WTC11 (cell line): ENCODE results near the gene PCSK5. TPM values are rescaled to one million over a fixed set of nuclear protein-coding genes. Genes with fewer than 3 reads are reported as not detected.

Experiments used
- ATAC-seq: fragments of 200-7000 bp; cut with Tn5 transposase; 2 replicates; pipeline ENCODE4 v1.10.0; 2021; ENCODE audit warnings: mild to moderate bottlenecking, moderate library complexity
- CTCF ChIA-PET: fragments of 300-600 bp; sonication (Branson Sonifier 250); formaldehyde crosslinking; loops from one replicate; lab custom pipeline; 2021; ENCODE audit warnings: antibody characterized with exemption; lab: Charles Lee
- POLR2A ChIA-PET: fragments of 350-600 bp; sonication (Branson Sonifier 250); formaldehyde crosslinking; loops from one replicate; lab custom pipeline; 2021; ENCODE audit warnings: antibody characterized with exemption; lab: Charles Lee
- DNase-seq: peaks from one replicate; pipeline ENCODE4 v3.0.0; 2021; ENCODE audit warnings: low spot score
- H3K27ac Mint-ChIP-seq: 2 replicates; pipeline ENCODE4 v1.8.0; 2021; ENCODE audit warnings: mixed read lengths
- H3K27me3 Mint-ChIP-seq: 2 replicates; pipeline ENCODE4 v1.8.0; 2021; ENCODE audit warnings: low read depth, mild to moderate bottlenecking, moderate library complexity, mixed read lengths
- H3K36me3 Mint-ChIP-seq: 2 replicates; pipeline ENCODE4 v1.8.0; 2021; ENCODE audit warnings: mixed read lengths
- H3K4me1 Mint-ChIP-seq: 2 replicates; pipeline ENCODE4 v1.8.0; 2022; ENCODE audit warnings: mixed read lengths
- H3K4me3 Mint-ChIP-seq: 2 replicates; pipeline ENCODE4 v1.8.0; 2021; ENCODE audit warnings: mild to moderate bottlenecking, moderate library complexity, mixed read lengths
- H3K9me3 Mint-ChIP-seq: 2 replicates; pipeline ENCODE4 v1.8.0; 2021; ENCODE audit warnings: mixed read lengths
- CREB1 ChIP-seq: sonication (generic); formaldehyde crosslinking; IDR thresholded peaks from 2 replicates; pipeline ENCODE4 v1.8.0; 2023; ENCODE audit warnings: mild to moderate bottlenecking, missing genetic modification reagents
- CREM ChIP-seq: sonication (generic); formaldehyde crosslinking; IDR thresholded peaks from 2 replicates; pipeline ENCODE4 v1.8.1; 2022; ENCODE audit warnings: mild to moderate bottlenecking, missing genetic modification reagents, moderate library complexity
- FOXK1 ChIP-seq: sonication (generic); formaldehyde crosslinking; IDR thresholded peaks from 2 replicates; pipeline ENCODE4 v1.8.0; 2022; ENCODE audit warnings: mild to moderate bottlenecking, moderate library complexity, missing genetic modification reagents
- GABPB1 ChIP-seq: sonication (generic); formaldehyde crosslinking; IDR thresholded peaks from 2 replicates; pipeline ENCODE4 v1.8.1; 2023; ENCODE audit warnings: mild to moderate bottlenecking, missing genetic modification reagents
- GRHL2 ChIP-seq: fragments of 250-450 bp; sonication (Bioruptor Pico); IDR thresholded peaks from 2 replicates; pipeline ENCODE4 v1.8.0; 2022; ENCODE audit warnings: mild to moderate bottlenecking, moderate library complexity; ENCODE audit not compliant: insufficient replicate concordance, severe bottlenecking
- NR2C2 ChIP-seq: sonication (generic); formaldehyde crosslinking; IDR thresholded peaks from 2 replicates; pipeline ENCODE4 v1.8.0; 2022; ENCODE audit warnings: mild to moderate bottlenecking, missing genetic modification reagents
- RELA ChIP-seq: sonication (generic); formaldehyde crosslinking; IDR thresholded peaks from 2 replicates; pipeline ENCODE4 v1.8.1; 2022; ENCODE audit warnings: missing genetic modification reagents, mild to moderate bottlenecking, borderline replicate concordance
- RORB ChIP-seq: fragments of 250-450 bp; sonication (Bioruptor Pico); IDR thresholded peaks from 2 replicates; pipeline ENCODE4 v1.9.0; 2021; ENCODE audit warnings: mild to moderate bottlenecking
- TEAD1 ChIP-seq: sonication (generic); formaldehyde crosslinking; IDR thresholded peaks from 2 replicates; pipeline ENCODE4 v1.8.0; 2022; ENCODE audit warnings: mild to moderate bottlenecking, missing genetic modification reagents
- ZNF219 ChIP-seq: sonication (generic); formaldehyde crosslinking; IDR thresholded peaks from 2 replicates; pipeline ENCODE4 v1.8.0; 2023; ENCODE audit warnings: missing genetic modification reagents, mild to moderate bottlenecking, borderline replicate concordance
- ZNF232 ChIP-seq: sonication (generic); formaldehyde crosslinking; IDR thresholded peaks from 2 replicates; pipeline ENCODE4 v1.8.0; 2022; ENCODE audit warnings: mild to moderate bottlenecking, missing genetic modification reagents
- ZNF317 ChIP-seq: sonication (generic); formaldehyde crosslinking; IDR thresholded peaks from 2 replicates; pipeline ENCODE4 v1.8.1; 2023; ENCODE audit warnings: low read depth, mild to moderate bottlenecking, moderate library complexity, missing genetic modification reagents, borderline replicate concordance
- ZNF416 ChIP-seq: fragments of 250-450 bp; sonication (Bioruptor Pico); IDR thresholded peaks from 2 replicates; pipeline ENCODE4 v1.9.0; 2021; ENCODE audit warnings: mild to moderate bottlenecking, inconsistent platforms
- total RNA-seq: library from RNA; stranded (reverse); gene quantifications from 3 replicates; pipeline ENCODE4 v1.2.3, GENCODE V29; 2021
- TF ChIP-seq, protein P1 (sequence below): sonication (generic); formaldehyde crosslinking; IDR thresholded peaks from 2 replicates; pipeline ENCODE4 v1.8.1; 2022; ENCODE audit warnings: mild to moderate bottlenecking, missing genetic modification reagents, moderate library complexity, borderline replicate concordance
- TF ChIP-seq, protein P2 (sequence below): sonication (generic); formaldehyde crosslinking; conservative IDR thresholded peaks from 2 replicates; pipeline ENCODE4 v1.8.1; 2022; ENCODE audit warnings: mild to moderate bottlenecking, missing genetic modification reagents
- TF ChIP-seq, protein P3 (sequence below): sonication (generic); formaldehyde crosslinking; IDR thresholded peaks from 2 replicates; pipeline ENCODE4 v1.8.1; 2023; ENCODE audit warnings: mild to moderate bottlenecking, missing genetic modification reagents, moderate library complexity
- TF ChIP-seq, protein P4 (sequence below): sonication (generic); formaldehyde crosslinking; IDR thresholded peaks from 2 replicates; pipeline ENCODE4 v1.8.0; 2022; ENCODE audit warnings: mild to moderate bottlenecking, missing genetic modification reagents
- TF ChIP-seq, protein P5 (sequence below): fragments of 250-450 bp; sonication (Bioruptor Pico); IDR thresholded peaks from 2 replicates; pipeline ENCODE4 v1.9.0; 2021; ENCODE audit warnings: mild to moderate bottlenecking
- TF ChIP-seq, protein P6 (sequence below): sonication (generic); formaldehyde crosslinking; IDR thresholded peaks from 2 replicates; pipeline ENCODE4 v1.8.0; 2022; ENCODE audit warnings: mild to moderate bottlenecking, missing genetic modification reagents
- TF ChIP-seq, protein P7 (sequence below): sonication (generic); formaldehyde crosslinking; IDR thresholded peaks from 2 replicates; pipeline ENCODE4 v1.8.0; 2023; ENCODE audit warnings: mild to moderate bottlenecking, missing genetic modification reagents
- TF ChIP-seq, protein P8 (sequence below): sonication (generic); formaldehyde crosslinking; IDR thresholded peaks from 2 replicates; pipeline ENCODE4 v1.8.1; 2023; ENCODE audit warnings: mild to moderate bottlenecking, moderate library complexity, missing genetic modification reagents

Gene PCSK5
- total RNA-seq, 1 experiment from 2014 or later: 30.6 TPM

DNA sequence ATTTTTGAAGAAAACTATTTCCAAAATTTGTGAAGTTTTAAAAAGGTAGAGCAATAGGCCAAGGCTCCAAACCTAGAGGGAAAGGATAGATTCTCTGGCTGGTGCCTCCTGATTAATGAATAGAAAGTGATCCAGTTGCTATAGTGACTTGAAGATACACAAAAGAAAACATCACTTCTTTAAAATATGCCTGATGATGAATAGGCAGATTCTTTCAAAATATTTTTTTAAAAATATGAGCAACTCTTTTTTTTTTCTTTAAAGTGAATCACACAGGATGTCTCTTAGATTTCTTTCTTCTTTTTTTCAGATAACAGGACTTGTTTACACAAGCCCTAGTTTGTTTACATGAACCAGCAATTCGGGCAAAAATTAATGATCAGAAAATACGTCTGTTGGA lies 379.3 kb downstream of the PCSK5 start (continued):
- TF ChIP-seq, protein P1, sequence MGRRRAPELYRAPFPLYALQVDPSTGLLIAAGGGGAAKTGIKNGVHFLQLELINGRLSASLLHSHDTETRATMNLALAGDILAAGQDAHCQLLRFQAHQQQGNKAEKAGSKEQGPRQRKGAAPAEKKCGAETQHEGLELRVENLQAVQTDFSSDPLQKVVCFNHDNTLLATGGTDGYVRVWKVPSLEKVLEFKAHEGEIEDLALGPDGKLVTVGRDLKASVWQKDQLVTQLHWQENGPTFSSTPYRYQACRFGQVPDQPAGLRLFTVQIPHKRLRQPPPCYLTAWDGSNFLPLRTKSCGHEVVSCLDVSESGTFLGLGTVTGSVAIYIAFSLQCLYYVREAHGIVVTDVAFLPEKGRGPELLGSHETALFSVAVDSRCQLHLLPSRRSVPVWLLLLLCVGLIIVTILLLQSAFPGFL: no peak
- TF ChIP-seq TEAD1 (no peak), ZNF416 (CRISPR knock-in tag) (no peak)
- TF ChIP-seq, protein P2, sequence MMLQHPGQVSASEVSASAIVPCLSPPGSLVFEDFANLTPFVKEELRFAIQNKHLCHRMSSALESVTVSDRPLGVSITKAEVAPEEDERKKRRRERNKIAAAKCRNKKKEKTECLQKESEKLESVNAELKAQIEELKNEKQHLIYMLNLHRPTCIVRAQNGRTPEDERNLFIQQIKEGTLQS (CRISPR knock-in tag): no peak

DNA sequence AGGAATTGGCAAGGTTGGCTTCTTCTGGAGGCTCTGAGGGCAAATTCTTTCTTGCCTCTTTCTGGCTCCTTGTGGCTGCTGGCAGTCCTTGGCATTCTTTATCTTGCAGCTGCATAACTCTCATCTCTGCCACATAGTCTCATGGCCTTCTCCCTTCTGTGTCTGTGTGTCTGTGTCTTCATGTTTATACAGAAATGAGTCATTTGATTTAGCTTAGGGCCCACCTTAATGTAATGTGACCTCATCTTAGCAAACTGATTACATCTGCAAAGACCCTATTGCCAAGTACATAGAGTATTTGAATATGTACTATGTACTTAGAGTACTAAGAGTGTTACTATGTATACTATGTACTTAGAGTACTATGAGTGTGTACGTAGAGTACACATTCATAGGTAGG lies 381.3 kb downstream of the PCSK5 start:
- POLR2A ChIA-PET: no interaction called here
- Mint-ChIP-seq H3K4me3 (no peak overlapping the region), H3K36me3 (no peaks in the 10 kb centered on the region), H3K4me1 (0 out of 2 replicates have a peak, but pooled peaks cover 2% of the 10 kb centered on the region), H3K9me3 (no peaks in the 10 kb centered on the region), H3K27ac (no peak overlapping the region), H3K27me3 (no peaks in the 10 kb centered on the region)
- ATAC-seq: no peak
- TF ChIP-seq ZNF219 (CRISPR knock-in tag) (no peak), ZNF317 (CRISPR knock-in tag) (no peak), ZNF232 (CRISPR knock-in tag) (no peak), RELA (CRISPR knock-in tag) (no peak), NR2C2 (no peak), FOXK1 (CRISPR knock-in tag) (no peak), CREB1 (no peak), GABPB1 (no peak), RORB (no peak), CREM (no peak), GRHL2 (CRISPR knock-in tag) (no peak)
- TF ChIP-seq, protein P3, sequence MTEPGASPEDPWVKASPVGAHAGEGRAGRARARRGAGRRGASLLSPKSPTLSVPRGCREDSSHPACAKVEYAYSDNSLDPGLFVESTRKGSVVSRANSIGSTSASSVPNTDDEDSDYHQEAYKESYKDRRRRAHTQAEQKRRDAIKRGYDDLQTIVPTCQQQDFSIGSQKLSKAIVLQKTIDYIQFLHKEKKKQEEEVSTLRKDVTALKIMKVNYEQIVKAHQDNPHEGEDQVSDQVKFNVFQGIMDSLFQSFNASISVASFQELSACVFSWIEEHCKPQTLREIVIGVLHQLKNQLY (CRISPR knock-in tag): no peak
- TF ChIP-seq, protein P4, sequence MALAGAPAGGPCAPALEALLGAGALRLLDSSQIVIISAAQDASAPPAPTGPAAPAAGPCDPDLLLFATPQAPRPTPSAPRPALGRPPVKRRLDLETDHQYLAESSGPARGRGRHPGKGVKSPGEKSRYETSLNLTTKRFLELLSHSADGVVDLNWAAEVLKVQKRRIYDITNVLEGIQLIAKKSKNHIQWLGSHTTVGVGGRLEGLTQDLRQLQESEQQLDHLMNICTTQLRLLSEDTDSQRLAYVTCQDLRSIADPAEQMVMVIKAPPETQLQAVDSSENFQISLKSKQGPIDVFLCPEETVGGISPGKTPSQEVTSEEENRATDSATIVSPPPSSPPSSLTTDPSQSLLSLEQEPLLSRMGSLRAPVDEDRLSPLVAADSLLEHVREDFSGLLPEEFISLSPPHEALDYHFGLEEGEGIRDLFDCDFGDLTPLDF (CRISPR knock-in tag): no peak
- TF ChIP-seq, protein P5, sequence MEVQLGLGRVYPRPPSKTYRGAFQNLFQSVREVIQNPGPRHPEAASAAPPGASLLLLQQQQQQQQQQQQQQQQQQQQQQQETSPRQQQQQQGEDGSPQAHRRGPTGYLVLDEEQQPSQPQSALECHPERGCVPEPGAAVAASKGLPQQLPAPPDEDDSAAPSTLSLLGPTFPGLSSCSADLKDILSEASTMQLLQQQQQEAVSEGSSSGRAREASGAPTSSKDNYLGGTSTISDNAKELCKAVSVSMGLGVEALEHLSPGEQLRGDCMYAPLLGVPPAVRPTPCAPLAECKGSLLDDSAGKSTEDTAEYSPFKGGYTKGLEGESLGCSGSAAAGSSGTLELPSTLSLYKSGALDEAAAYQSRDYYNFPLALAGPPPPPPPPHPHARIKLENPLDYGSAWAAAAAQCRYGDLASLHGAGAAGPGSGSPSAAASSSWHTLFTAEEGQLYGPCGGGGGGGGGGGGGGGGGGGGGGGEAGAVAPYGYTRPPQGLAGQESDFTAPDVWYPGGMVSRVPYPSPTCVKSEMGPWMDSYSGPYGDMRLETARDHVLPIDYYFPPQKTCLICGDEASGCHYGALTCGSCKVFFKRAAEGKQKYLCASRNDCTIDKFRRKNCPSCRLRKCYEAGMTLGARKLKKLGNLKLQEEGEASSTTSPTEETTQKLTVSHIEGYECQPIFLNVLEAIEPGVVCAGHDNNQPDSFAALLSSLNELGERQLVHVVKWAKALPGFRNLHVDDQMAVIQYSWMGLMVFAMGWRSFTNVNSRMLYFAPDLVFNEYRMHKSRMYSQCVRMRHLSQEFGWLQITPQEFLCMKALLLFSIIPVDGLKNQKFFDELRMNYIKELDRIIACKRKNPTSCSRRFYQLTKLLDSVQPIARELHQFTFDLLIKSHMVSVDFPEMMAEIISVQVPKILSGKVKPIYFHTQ: no peak
- TF ChIP-seq, protein P1: no peak
- TF ChIP-seq, protein P6, sequence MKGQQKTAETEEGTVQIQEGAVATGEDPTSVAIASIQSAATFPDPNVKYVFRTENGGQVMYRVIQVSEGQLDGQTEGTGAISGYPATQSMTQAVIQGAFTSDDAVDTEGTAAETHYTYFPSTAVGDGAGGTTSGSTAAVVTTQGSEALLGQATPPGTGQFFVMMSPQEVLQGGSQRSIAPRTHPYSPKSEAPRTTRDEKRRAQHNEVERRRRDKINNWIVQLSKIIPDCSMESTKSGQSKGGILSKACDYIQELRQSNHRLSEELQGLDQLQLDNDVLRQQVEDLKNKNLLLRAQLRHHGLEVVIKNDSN: no peak
- TF ChIP-seq, protein P7, sequence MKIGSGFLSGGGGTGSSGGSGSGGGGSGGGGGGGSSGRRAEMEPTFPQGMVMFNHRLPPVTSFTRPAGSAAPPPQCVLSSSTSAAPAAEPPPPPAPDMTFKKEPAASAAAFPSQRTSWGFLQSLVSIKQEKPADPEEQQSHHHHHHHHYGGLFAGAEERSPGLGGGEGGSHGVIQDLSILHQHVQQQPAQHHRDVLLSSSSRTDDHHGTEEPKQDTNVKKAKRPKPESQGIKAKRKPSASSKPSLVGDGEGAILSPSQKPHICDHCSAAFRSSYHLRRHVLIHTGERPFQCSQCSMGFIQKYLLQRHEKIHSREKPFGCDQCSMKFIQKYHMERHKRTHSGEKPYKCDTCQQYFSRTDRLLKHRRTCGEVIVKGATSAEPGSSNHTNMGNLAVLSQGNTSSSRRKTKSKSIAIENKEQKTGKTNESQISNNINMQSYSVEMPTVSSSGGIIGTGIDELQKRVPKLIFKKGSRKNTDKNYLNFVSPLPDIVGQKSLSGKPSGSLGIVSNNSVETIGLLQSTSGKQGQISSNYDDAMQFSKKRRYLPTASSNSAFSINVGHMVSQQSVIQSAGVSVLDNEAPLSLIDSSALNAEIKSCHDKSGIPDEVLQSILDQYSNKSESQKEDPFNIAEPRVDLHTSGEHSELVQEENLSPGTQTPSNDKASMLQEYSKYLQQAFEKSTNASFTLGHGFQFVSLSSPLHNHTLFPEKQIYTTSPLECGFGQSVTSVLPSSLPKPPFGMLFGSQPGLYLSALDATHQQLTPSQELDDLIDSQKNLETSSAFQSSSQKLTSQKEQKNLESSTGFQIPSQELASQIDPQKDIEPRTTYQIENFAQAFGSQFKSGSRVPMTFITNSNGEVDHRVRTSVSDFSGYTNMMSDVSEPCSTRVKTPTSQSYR (CRISPR knock-in tag): no peak
- TF ChIP-seq, protein P8, sequence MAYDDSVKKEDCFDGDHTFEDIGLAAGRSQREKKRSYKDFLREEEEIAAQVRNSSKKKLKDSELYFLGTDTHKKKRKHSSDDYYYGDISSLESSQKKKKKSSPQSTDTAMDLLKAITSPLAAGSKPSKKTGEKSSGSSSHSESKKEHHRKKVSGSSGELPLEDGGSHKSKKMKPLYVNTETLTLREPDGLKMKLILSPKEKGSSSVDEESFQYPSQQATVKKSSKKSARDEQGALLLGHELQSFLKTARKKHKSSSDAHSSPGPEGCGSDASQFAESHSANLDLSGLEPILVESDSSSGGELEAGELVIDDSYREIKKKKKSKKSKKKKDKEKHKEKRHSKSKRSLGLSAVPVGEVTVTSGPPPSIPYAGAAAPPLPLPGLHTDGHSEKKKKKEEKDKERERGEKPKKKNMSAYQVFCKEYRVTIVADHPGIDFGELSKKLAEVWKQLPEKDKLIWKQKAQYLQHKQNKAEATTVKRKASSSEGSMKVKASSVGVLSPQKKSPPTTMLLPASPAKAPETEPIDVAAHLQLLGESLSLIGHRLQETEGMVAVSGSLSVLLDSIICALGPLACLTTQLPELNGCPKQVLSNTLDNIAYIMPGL: no peak
- no peak for DNase-seq
- CTCF ChIA-PET: no interaction called here
